Osteoblast (primary cell): ENCODE measurements around the gene DNAJC5. TPM values are rescaled to one million over a fixed set of nuclear protein-coding genes. Genes with fewer than 3 reads are reported as not detected.
A peak's percentile ranks its signal among the peaks of the same experiment; 100 is the strongest.

ENCODE experiments used
- DNase-seq: peaks from one replicate; pipeline ENCODE4 v3.0.0; 2011; ENCODE audit warnings: low spot score, mixed read lengths; ENCODE audit not compliant: insufficient read length; ENCODE audit errors: missing footprints
- H2AFZ ChIP-seq: 2 replicates; pipeline ENCODE4 v1.6.0; 2011; ENCODE audit warnings: mild to moderate bottlenecking, low read length
- H3K27ac ChIP-seq: 2 replicates; pipeline ENCODE4 v1.5.1; 2011; ENCODE audit warnings: mild to moderate bottlenecking, low read depth, low read length, moderate library complexity
- H3K27me3 ChIP-seq: 2 replicates; pipeline ENCODE4 v1.6.0; 2012; ENCODE audit warnings: mild to moderate bottlenecking, control low read depth, inconsistent platforms, low read length, moderate library complexity; ENCODE audit not compliant: insufficient read depth
- H3K36me3 ChIP-seq: 2 replicates; pipeline ENCODE4 v1.5.1; 2011; ENCODE audit warnings: mild to moderate bottlenecking, low read length, control low read depth, moderate library complexity; ENCODE audit not compliant: insufficient read depth
- H3K4me1 ChIP-seq: 2 replicates; pipeline ENCODE4 v1.5.1; 2011; ENCODE audit warnings: mild to moderate bottlenecking, low read length, control low read depth, moderate library complexity; ENCODE audit not compliant: insufficient read depth
- H3K4me2 ChIP-seq: 2 replicates; pipeline ENCODE4 v1.6.0; 2011; ENCODE audit warnings: mild to moderate bottlenecking, low read length; ENCODE audit not compliant: insufficient read depth
- H3K4me3 ChIP-seq: fragments of 200-600 bp; sonication (generic); 3 replicates; pipeline ENCODE4 v1.5.1; 2012; ENCODE audit warnings: mild to moderate bottlenecking, low read length, inconsistent platforms; ENCODE audit not compliant: insufficient read depth
- H3K79me2 ChIP-seq: 2 replicates; pipeline ENCODE4 v1.6.0; 2012; ENCODE audit warnings: mild to moderate bottlenecking, low read length, control low read depth, inconsistent platforms; ENCODE audit not compliant: insufficient read depth
- H3K9me3 ChIP-seq: 2 replicates; pipeline ENCODE4 v1.5.1; 2011; ENCODE audit warnings: low read depth, low read length, control low read depth
- H4K20me1 ChIP-seq: 2 replicates; pipeline ENCODE4 v1.6.0; 2012; ENCODE audit warnings: mild to moderate bottlenecking, low read length, control low read depth; ENCODE audit not compliant: insufficient read depth
- total RNA-seq: library from RNA; depleted of rRNA; stranded (reverse); fragments of >200 nt; gene quantifications from 2 replicates; pipeline ENCODE4 v1.2.3, GENCODE V29; 2012
- TF ChIP-seq, protein P1 (sequence below): IDR thresholded peaks from 2 replicates; pipeline ENCODE4 v1.5.1; 2011; ENCODE audit warnings: mild to moderate bottlenecking, low read depth, low read length, moderate library complexity; ENCODE audit errors: extremely low read depth

The DNAJC5 gene
- total RNA-seq, 1 donor, result 53.9 TPM

DNA sequence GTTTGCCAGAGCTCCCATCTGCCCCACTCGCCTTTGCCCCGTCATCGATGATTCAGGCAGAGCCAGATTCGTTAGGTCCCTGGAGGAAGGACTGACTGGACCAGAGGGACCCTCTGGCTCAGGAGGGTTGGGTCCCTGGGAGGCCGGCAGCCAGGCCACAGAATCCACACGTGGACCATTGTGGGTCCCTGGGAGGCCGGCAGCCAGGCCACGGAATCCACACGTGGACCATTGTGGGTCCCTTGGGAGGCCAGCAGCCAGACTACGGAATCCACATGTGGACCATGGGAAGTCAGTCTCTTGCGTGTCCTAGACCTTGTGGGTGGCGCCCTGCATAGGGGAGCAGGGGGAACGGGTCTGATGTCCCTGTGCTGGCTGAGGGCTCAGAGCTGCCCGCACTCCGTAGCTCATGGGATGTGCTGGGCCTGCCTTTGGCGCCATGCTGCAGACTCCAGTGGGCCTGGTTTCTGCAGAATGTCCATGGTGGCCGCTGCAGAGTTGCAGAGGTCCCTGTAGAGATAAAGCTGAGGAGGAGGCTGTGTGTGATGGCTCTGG is 37.8 kb downstream of the DNAJC5 start:
- DNase-seq, result peak; percentile 57
- Histone ChIP-seq H3K27ac (no peak overlapping the region), H3K4me2 (no peak overlapping the region), H3K4me1 (no peaks in the 10 kb centered on the region), H4K20me1 (peaks cover 46% of the 10 kb centered on the region), H3K27me3 (no peaks in the 10 kb centered on the region), H2AFZ (no peak overlapping the region), H3K36me3 (peaks cover 66% of the 10 kb centered on the region), H3K9me3 (no peaks in the 10 kb centered on the region), H3K4me3 (no peak overlapping the region), H3K79me2 (peaks cover 72% of the 10 kb centered on the region)
- TF ChIP-seq, protein P1, sequence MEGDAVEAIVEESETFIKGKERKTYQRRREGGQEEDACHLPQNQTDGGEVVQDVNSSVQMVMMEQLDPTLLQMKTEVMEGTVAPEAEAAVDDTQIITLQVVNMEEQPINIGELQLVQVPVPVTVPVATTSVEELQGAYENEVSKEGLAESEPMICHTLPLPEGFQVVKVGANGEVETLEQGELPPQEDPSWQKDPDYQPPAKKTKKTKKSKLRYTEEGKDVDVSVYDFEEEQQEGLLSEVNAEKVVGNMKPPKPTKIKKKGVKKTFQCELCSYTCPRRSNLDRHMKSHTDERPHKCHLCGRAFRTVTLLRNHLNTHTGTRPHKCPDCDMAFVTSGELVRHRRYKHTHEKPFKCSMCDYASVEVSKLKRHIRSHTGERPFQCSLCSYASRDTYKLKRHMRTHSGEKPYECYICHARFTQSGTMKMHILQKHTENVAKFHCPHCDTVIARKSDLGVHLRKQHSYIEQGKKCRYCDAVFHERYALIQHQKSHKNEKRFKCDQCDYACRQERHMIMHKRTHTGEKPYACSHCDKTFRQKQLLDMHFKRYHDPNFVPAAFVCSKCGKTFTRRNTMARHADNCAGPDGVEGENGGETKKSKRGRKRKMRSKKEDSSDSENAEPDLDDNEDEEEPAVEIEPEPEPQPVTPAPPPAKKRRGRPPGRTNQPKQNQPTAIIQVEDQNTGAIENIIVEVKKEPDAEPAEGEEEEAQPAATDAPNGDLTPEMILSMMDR, result no peak

- H3K4me2 ChIP-seq, result no peak overlapping the region
- peaks cover 47% of the 10 kb centered on the region for H4K20me1 ChIP-seq
- peaks cover 66% of the 10 kb centered on the region for H3K79me2 ChIP-seq
- H3K4me3 ChIP-seq, result no peak overlapping the region
- H3K4me1 ChIP-seq, result no peaks in the 10 kb centered on the region
- no peak overlapping the region for H3K27ac ChIP-seq
- H2AFZ ChIP-seq, result no peak overlapping the region
- TF ChIP-seq, protein P1, result no peak
- DNase-seq, result peak; percentile 57
- H3K36me3 ChIP-seq, result peaks cover 58% of the 10 kb centered on the region
- no peaks in the 10 kb centered on the region for H3K27me3 ChIP-seq
- H3K9me3 ChIP-seq, result no peaks in the 10 kb centered on the region
Measured at GRCh38 chr20:63933646-63934045, 38.7 kb downstream of the DNAJC5 start.

DNA sequence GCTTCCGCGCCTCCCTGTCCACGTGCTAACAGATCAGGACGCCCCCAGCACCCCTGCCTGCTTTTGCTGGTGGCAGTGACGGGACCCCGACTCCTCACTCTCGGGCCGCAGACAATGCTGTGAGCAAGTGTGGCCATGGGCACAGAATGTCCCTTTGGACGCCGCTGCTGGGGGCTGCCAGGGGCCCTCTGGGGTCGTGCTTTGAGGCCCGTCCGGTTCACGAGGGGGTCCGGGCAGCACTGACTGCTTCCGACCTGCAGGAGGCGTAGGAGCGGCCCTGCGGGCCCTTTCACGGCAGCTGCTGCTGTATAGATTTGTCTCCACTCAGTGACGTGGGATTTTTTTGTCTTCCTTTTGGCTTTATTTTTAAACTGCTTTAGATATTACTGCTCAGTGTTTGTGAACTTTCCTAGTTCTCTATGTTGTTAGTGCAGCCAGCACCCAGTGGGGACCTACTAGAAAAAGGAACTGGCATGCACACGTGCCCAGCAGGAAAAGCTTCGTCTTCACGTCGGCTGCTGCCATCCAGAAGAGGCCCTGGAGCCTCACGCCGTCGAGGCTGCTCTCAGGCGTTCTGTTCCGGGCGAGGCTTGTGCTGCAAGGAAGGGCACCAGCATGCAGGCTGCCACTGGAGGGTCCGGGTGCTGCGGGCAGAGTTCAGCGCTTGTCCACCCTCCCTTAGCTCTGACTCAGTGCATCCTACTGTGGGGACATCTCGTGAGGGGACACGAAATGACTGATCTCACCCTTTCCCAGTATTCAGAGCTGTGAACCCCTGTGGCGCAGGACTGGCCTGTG is 39.5 kb downstream of the DNAJC5 start:
- DNase-seq, result peak; percentile 75
- Histone ChIP-seq H3K36me3 (peaks cover 52% of the 10 kb centered on the region), H4K20me1 (peaks cover 51% of the 10 kb centered on the region), H3K9me3 (no peaks in the 10 kb centered on the region), H2AFZ (no peak overlapping the region), H3K4me3 (no peak overlapping the region), H3K79me2 (peaks cover 63% of the 10 kb centered on the region), H3K27me3 (no peaks in the 10 kb centered on the region), H3K4me1 (no peaks in the 10 kb centered on the region), H3K4me2 (no peak overlapping the region), H3K27ac (no peak overlapping the region)
- TF ChIP-seq, protein P1, result no peak

- TF ChIP-seq, protein P1, result no peak
- H4K20me1 ChIP-seq, result peaks cover 55% of the 10 kb centered on the region
- peak; percentile 68 for DNase-seq
- no peak overlapping the region for H3K27ac ChIP-seq
- no peaks in the 10 kb centered on the region for H3K9me3 ChIP-seq
- H3K27me3 ChIP-seq, result no peaks in the 10 kb centered on the region
- H3K36me3 ChIP-seq, result peaks cover 53% of the 10 kb centered on the region
- H2AFZ ChIP-seq, result no peak overlapping the region
- no peak overlapping the region for H3K4me3 ChIP-seq
- no peak overlapping the region for H3K4me2 ChIP-seq
- peaks cover 65% of the 10 kb centered on the region for H3K79me2 ChIP-seq
- no peaks in the 10 kb centered on the region for H3K4me1 ChIP-seq
Measured at GRCh38 chr20:63935447-63935846, 40.5 kb downstream of the DNAJC5 start.
